SK-N-SH (cell line): Measurements from ENCODE around the gene DHCR24.

ENCODE experiments used
- CHD2 ChIP-seq: fragments of 150-350 bp; IDR thresholded peaks from 2 replicates; pipeline ENCODE4 v1.6.1; 2018; ENCODE audit warnings: low read length; ENCODE audit not compliant: partially characterized antibody
- CTCF ChIP-seq: fragments of 200-600 bp; sonication (generic); IDR thresholded peaks from 2 replicates; pipeline ENCODE4 v1.6.1; 2017; ENCODE audit warnings: antibody characterized with exemption, mild to moderate bottlenecking, moderate library complexity
- FOXJ3 ChIP-seq: sonication (generic); formaldehyde crosslinking; IDR thresholded peaks from 2 replicates; pipeline ENCODE4 v1.5.1; 2020; ENCODE audit warnings: mild to moderate bottlenecking, missing genetic modification reagents
- MXI1 ChIP-seq: IDR thresholded peaks from 2 replicates; pipeline ENCODE4 v1.6.1; 2012; ENCODE audit warnings: mild to moderate bottlenecking, low read depth, low read length, improper control_type of control experiment
- POLR2AphosphoS5 ChIP-seq: IDR thresholded peaks from 2 replicates; pipeline ENCODE4 v1.6.1; 2012; ENCODE audit warnings: low read depth, low read length
- RXRA ChIP-seq: IDR thresholded peaks from 2 replicates; pipeline ENCODE4 v1.4.0; 2012; ENCODE audit warnings: low read depth, mild to moderate bottlenecking, borderline replicate concordance
- SIN3A ChIP-seq: IDR thresholded peaks from 2 replicates; pipeline ENCODE4 v1.6.1; 2012; ENCODE audit warnings: low read depth, mild to moderate bottlenecking, low read length, moderate library complexity, borderline replicate concordance
- TAF1 ChIP-seq: IDR thresholded peaks from 2 replicates; pipeline ENCODE4 v1.6.1; 2012; ENCODE audit warnings: low read depth, mild to moderate bottlenecking, low read length, moderate library complexity, borderline replicate concordance
- USF2 ChIP-seq: fragments of 150-350 bp; IDR thresholded peaks from 2 replicates; pipeline ENCODE4 v1.6.1; 2017; ENCODE audit warnings: antibody characterized with exemption, low read length, low read depth, borderline replicate concordance
- YY1 ChIP-seq: IDR thresholded peaks from 2 replicates; pipeline ENCODE4 v1.4.0; 2012; ENCODE audit warnings: low read depth, mild to moderate bottlenecking

- no peak for TF ChIP-seq SIN3A
- TF ChIP-seq USF2: no peak
- TF ChIP-seq CTCF: no peak
- no peak for TF ChIP-seq YY1
- no peak for TF ChIP-seq RXRA
- TF ChIP-seq MXI1: no peak
- no peak for TF ChIP-seq POLR2AphosphoS5
- TF ChIP-seq CHD2: no peak
- TF ChIP-seq FOXJ3 (CRISPR knock-in tag): no peak
- no peak for TF ChIP-seq TAF1
Measured at GRCh38 chr1:54825696-54826095, 61.3 kb downstream of the DHCR24 start.
